Smooth muscle cell (in vitro differentiated cells): ENCODE measurements around the gene MIAT. TPM values are rescaled to one million over a fixed set of nuclear protein-coding genes. Genes with fewer than 3 reads are reported as not detected.

Source experiments
- DNase-seq: peaks from one replicate; lab custom pipeline; 2025; ENCODE audit not compliant: unreplicated experiment; lab: John Stamatoyannopoulos, UW
- H2AFZ ChIP-seq: fragments of 200-600 bp; sonication (generic); 2 replicates; pipeline ENCODE4 v1.6.0; 2016; ENCODE audit warnings: antibody characterized with exemption, low read depth, mild to moderate bottlenecking
- H3F3A ChIP-seq: fragments of 200-600 bp; sonication (generic); 2 replicates; pipeline ENCODE4 v1.6.0; 2017; ENCODE audit warnings: antibody characterized with exemption, low read depth
- H3K27ac ChIP-seq: fragments of 200-600 bp; sonication (generic); 2 replicates; pipeline ENCODE4 v1.5.1; 2016; ENCODE audit warnings: low read depth, mild to moderate bottlenecking
- H3K27me3 ChIP-seq: fragments of 200-600 bp; sonication (generic); 2 replicates; pipeline ENCODE4 v1.6.1; 2016; ENCODE audit warnings: low read depth, mild to moderate bottlenecking
- H3K36me3 ChIP-seq: fragments of 200-600 bp; sonication (generic); 2 replicates; pipeline ENCODE4 v1.5.1; 2016; ENCODE audit warnings: low read depth
- H3K4me1 ChIP-seq: fragments of 200-600 bp; sonication (generic); 2 replicates; pipeline ENCODE4 v1.5.1; 2016; ENCODE audit warnings: low read depth
- H3K4me2 ChIP-seq: fragments of 200-600 bp; sonication (generic); 2 replicates; pipeline ENCODE4 v1.6.0; 2016; ENCODE audit warnings: mild to moderate bottlenecking
- H3K4me3 ChIP-seq: fragments of 200-600 bp; sonication (generic); 2 replicates; pipeline ENCODE4 v1.5.1; 2016; ENCODE audit warnings: mild to moderate bottlenecking
- H3K79me2 ChIP-seq: fragments of 200-600 bp; sonication (generic); 2 replicates; pipeline ENCODE4 v1.6.0; 2016; ENCODE audit warnings: low read depth, mild to moderate bottlenecking
- H3K9ac ChIP-seq: fragments of 200-600 bp; sonication (generic); 2 replicates; pipeline ENCODE4 v1.6.0; 2016; ENCODE audit warnings: low read depth
- H3K9me3 ChIP-seq: fragments of 200-600 bp; sonication (generic); replicated peaks from 2 replicates; pipeline ENCODE4 v1.5.1; 2016; ENCODE audit warnings: low read depth
- H4K20me1 ChIP-seq: fragments of 200-600 bp; sonication (generic); 2 replicates; pipeline ENCODE4 v1.6.0; 2016; ENCODE audit warnings: low read depth
- CTCF ChIP-seq: fragments of 200-600 bp; sonication (generic); IDR thresholded peaks from 2 replicates; pipeline ENCODE4 v1.5.1; 2017; ENCODE audit warnings: borderline replicate concordance, mild to moderate bottlenecking, antibody characterized with exemption; ENCODE audit not compliant: insufficient read depth, poor library complexity, severe bottlenecking
- WGBS: methylation state at CpG from one replicate; pipeline ENCODE4 v1.1.7; 2016; ENCODE audit warnings: low lambda C conversion rate; 5-methylcytosine and 5-hydroxymethylcytosine counted together
- polyA plus RNA-seq: library from polyadenylated mRNA; unstranded; fragments of >200 nt; fragmentation: Nextera tagmentation; extraction: Ambion mirVana; gene quantifications from 2 replicates; pipeline ENCODE4 v1.2.1, GENCODE V29; 2016
- total RNA-seq: library from RNA; depleted of rRNA; stranded (reverse); fragments of >200 nt; gene quantifications from 2 replicates; pipeline ENCODE4 v1.2.3, GENCODE V29; 2014

MIAT gene
- total and polyA plus RNA-seq, 2 experiments from 2014 or later: 0.16 to 7.0 TPM

GRCh38 chr22:26648011-26648497 is 9.3 kb upstream of the MIAT start:
- H3K27ac ChIP-seq: no peak overlapping the region
- DNase-seq: no peak
- no peak for TF ChIP-seq CTCF
- no peaks in the 10 kb centered on the region for H3K79me2 ChIP-seq
- no peaks in the 10 kb centered on the region for H3K36me3 ChIP-seq
- H3K4me3 ChIP-seq: no peak overlapping the region
- peaks cover 8% of the 10 kb centered on the region for H3F3A ChIP-seq
- H3K27me3 ChIP-seq: peaks cover 23% of the 10 kb centered on the region
- peaks cover 47% of the 10 kb centered on the region for H3K4me1 ChIP-seq
- H3K9ac ChIP-seq: no peak overlapping the region
- no peak overlapping the region for H2AFZ ChIP-seq
- no peak overlapping the region for H3K4me2 ChIP-seq
- H3K9me3 ChIP-seq: no peaks in the 10 kb centered on the region
- H4K20me1 ChIP-seq: no peaks in the 10 kb centered on the region
- WGBS: 36% methylated on average over 17 of the region's 17 CpGs

GRCh38 chr22:26648528-26649388 is 8.6 kb upstream of the MIAT start:
- Histone ChIP-seq H3F3A (peaks cover 8% of the 10 kb centered on the region), H3K4me1 (peaks cover 47% of the 10 kb centered on the region), H3K79me2 (no peaks in the 10 kb centered on the region), H4K20me1 (no peaks in the 10 kb centered on the region), H3K9ac (no peak overlapping the region), H3K27me3 (peaks cover 23% of the 10 kb centered on the region), H3K4me2 (no peak overlapping the region), H3K4me3 (no peak overlapping the region), H3K9me3 (no peaks in the 10 kb centered on the region), H3K27ac (no peak overlapping the region), H2AFZ (no peak overlapping the region), H3K36me3 (no peaks in the 10 kb centered on the region)
- 76% methylated on average over 6 of the region's 6 CpGs for WGBS
- no peak for DNase-seq
- TF ChIP-seq CTCF: no peak

GRCh38 chr22:26650722-26651421 is 6.5 kb upstream of the MIAT start:
- H3K4me2 ChIP-seq: no peak overlapping the region
- no peaks in the 10 kb centered on the region for H3K9me3 ChIP-seq
- H4K20me1 ChIP-seq: no peaks in the 10 kb centered on the region
- TF ChIP-seq CTCF: no peak
- 93% methylated on average over 6 of the region's 6 CpGs for WGBS
- H3K27ac ChIP-seq: no peak overlapping the region
- no peak overlapping the region for H3K4me3 ChIP-seq
- H3K27me3 ChIP-seq: peaks cover 36% of the 10 kb centered on the region
- no peak overlapping the region for H3K9ac ChIP-seq
- no peak overlapping the region for H2AFZ ChIP-seq
- H3K4me1 ChIP-seq: peaks cover 34% of the 10 kb centered on the region
- H3F3A ChIP-seq: peaks cover 4% of the 10 kb centered on the region
- no peaks in the 10 kb centered on the region for H3K79me2 ChIP-seq
- no peaks in the 10 kb centered on the region for H3K36me3 ChIP-seq
- DNase-seq: no peak
